Measurements from ENCODE around the gene UBE2D3.

The UBE2D3 gene

DNA sequence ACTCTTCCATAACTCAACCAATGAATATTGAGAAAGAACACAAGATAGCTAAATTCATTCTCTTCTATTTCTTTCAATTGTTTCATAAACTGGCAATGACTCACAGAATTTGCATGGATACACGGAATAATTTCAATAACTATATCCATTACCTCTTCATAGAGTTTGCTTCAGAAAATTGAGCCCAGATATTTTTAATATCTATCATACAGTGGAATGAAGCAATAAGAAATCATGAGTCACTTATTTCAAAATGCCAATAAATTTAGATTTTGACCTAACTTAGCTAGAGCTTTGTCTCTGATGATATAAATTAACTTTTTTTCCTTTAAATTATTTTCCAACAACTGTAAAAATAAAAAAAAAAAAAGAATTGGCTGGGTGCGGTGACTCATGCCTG, 44.3 kb downstream of the UBE2D3 start:
- Histone ChIP-seq H3K9me3 (replicated peaks; ENCODE audit: insufficient read depth, low read length) (no peaks in the 10 kb centered on the region), H3K4me3 (ENCODE audit: low read length) (no peak overlapping the region), H3K27ac (ENCODE audit: low read length) (no peak overlapping the region), H3K9me2 (replicated peaks; ENCODE audit: insufficient read depth, low read length) (no peaks in the 10 kb centered on the region), H3F3A (ENCODE audit: insufficient read depth, low read length) (peaks cover 21% of the 10 kb centered on the region), H2AFZ (ENCODE audit: low read length) (no peak overlapping the region), H3K79me2 (ENCODE audit: low read length) (no peaks in the 10 kb centered on the region), H4K20me1 (ENCODE audit: insufficient read depth, low read length) (no peaks in the 10 kb centered on the region), H3K36me3 (replicated peaks; ENCODE audit: insufficient read depth, low read length) (no peaks in the 10 kb centered on the region), H3K27me3 (replicated peaks; ENCODE audit: insufficient read depth, low read length) (no peaks in the 10 kb centered on the region), H3K4me1 (ENCODE audit: low read length) (peaks cover 26% of the 10 kb centered on the region), H3K4me2 (ENCODE audit: low read depth, low read length) (no peak overlapping the region), H3K9ac (ENCODE audit: low read length) (no peak overlapping the region)
- TF ChIP-seq EZH2 (optimal IDR thresholded peaks at IDR 0.05; ENCODE audit: low read depth, low read length), result no peak
- TF ChIP-seq EZH2phosphoT487 (IDR thresholded peaks at IDR 0.05; ENCODE audit: low read length), result no peak
- TF ChIP-seq, protein P1, sequence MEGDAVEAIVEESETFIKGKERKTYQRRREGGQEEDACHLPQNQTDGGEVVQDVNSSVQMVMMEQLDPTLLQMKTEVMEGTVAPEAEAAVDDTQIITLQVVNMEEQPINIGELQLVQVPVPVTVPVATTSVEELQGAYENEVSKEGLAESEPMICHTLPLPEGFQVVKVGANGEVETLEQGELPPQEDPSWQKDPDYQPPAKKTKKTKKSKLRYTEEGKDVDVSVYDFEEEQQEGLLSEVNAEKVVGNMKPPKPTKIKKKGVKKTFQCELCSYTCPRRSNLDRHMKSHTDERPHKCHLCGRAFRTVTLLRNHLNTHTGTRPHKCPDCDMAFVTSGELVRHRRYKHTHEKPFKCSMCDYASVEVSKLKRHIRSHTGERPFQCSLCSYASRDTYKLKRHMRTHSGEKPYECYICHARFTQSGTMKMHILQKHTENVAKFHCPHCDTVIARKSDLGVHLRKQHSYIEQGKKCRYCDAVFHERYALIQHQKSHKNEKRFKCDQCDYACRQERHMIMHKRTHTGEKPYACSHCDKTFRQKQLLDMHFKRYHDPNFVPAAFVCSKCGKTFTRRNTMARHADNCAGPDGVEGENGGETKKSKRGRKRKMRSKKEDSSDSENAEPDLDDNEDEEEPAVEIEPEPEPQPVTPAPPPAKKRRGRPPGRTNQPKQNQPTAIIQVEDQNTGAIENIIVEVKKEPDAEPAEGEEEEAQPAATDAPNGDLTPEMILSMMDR (IDR thresholded peaks at IDR 0.05; ENCODE audit: low read length), result no peak
- DNase-seq, result no peak

DNA sequence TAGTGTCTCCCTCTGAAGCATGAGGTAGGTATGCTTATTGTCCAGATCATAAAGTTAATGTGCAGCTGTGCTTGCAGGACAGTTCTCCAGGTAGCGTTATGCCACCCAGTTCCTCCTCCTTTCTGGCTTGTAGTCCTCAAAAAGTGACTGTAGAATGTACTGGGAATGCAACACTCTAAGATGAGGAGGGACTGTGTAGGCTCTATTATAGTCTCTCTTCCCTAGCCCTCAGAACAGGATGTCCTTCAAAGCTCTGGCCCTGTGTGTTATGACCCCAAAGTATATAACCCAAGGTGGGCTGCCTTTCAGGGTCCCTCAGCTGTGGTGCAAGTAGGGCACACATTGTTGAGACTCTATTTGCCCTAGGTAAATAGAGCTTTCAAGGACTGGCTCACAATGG, 45.8 kb downstream of the UBE2D3 start:
- Histone ChIP-seq H3K9me2 (replicated peaks; ENCODE audit: insufficient read depth, low read length) (no peaks in the 10 kb centered on the region), H3K79me2 (ENCODE audit: low read length) (no peaks in the 10 kb centered on the region), H3K36me3 (replicated peaks; ENCODE audit: insufficient read depth, low read length) (no peaks in the 10 kb centered on the region), H4K20me1 (ENCODE audit: insufficient read depth, low read length) (no peaks in the 10 kb centered on the region), H3K9me3 (replicated peaks; ENCODE audit: insufficient read depth, low read length) (no peaks in the 10 kb centered on the region), H2AFZ (ENCODE audit: low read length) (no peak overlapping the region), H3K27me3 (replicated peaks; ENCODE audit: insufficient read depth, low read length) (no peaks in the 10 kb centered on the region), H3K4me1 (ENCODE audit: low read length) (peaks cover 26% of the 10 kb centered on the region), H3K27ac (ENCODE audit: low read length) (no peak overlapping the region), H3K4me2 (ENCODE audit: low read depth, low read length) (no peak overlapping the region), H3K9ac (ENCODE audit: low read length) (no peak overlapping the region), H3F3A (ENCODE audit: insufficient read depth, low read length) (peaks cover 21% of the 10 kb centered on the region), H3K4me3 (ENCODE audit: low read length) (no peak overlapping the region)
- no peak for DNase-seq
- TF ChIP-seq EZH2 (optimal IDR thresholded peaks at IDR 0.05; ENCODE audit: low read depth, low read length), result no peak
- TF ChIP-seq EZH2phosphoT487 (IDR thresholded peaks at IDR 0.05; ENCODE audit: low read length), result no peak
- TF ChIP-seq, protein P1 (IDR thresholded peaks at IDR 0.05; ENCODE audit: low read length), result no peak

- H3K79me2 ChIP-seq (ENCODE audit: low read length), result no peaks in the 10 kb centered on the region
- H3K4me3 ChIP-seq (ENCODE audit: low read length), result no peak overlapping the region
- no peaks in the 10 kb centered on the region for H4K20me1 ChIP-seq (ENCODE audit: insufficient read depth, low read length)
- no peak overlapping the region for H3K9ac ChIP-seq (ENCODE audit: low read length)
- peak overlapping the region; percentile 25; the same call in 1 of the 2 replicates for H3K27ac ChIP-seq (ENCODE audit: low read length)
- peak; percentile 88 for DNase-seq
- peaks cover 21% of the 10 kb centered on the region for H3F3A ChIP-seq (ENCODE audit: insufficient read depth, low read length)
- H3K27me3 ChIP-seq (replicated peaks; ENCODE audit: insufficient read depth, low read length), result no peaks in the 10 kb centered on the region
- H2AFZ ChIP-seq (ENCODE audit: low read length), result no peak overlapping the region
- TF ChIP-seq EZH2phosphoT487 (IDR thresholded peaks at IDR 0.05; ENCODE audit: low read length) (no peak), EZH2 (optimal IDR thresholded peaks at IDR 0.05; ENCODE audit: low read depth, low read length) (no peak)
- TF ChIP-seq, protein P1 (IDR thresholded peaks at IDR 0.05; ENCODE audit: low read length), result no peak
- 0 out of 2 replicates have a peak overlapping the region, but pooled peaks have one; percentile 6 for H3K4me2 ChIP-seq (ENCODE audit: low read depth, low read length)
- H3K9me2 ChIP-seq (replicated peaks; ENCODE audit: insufficient read depth, low read length), result no peaks in the 10 kb centered on the region
- no peaks in the 10 kb centered on the region for H3K9me3 ChIP-seq (replicated peaks; ENCODE audit: insufficient read depth, low read length)
- no peaks in the 10 kb centered on the region for H3K36me3 ChIP-seq (replicated peaks; ENCODE audit: insufficient read depth, low read length)
- H3K4me1 ChIP-seq (ENCODE audit: low read length), result peaks cover 26% of the 10 kb centered on the region
Measured at GRCh38 chr4:102780476-102781144, 46.7 kb downstream of the UBE2D3 start.
